NCI-H1105 treated with DMSO at 0.1 percent for 48 hours (cell line): ENCODE measurements around the gene DEDD2.

ENCODE experiments used
- DNase-seq: peaks from one replicate; lab custom pipeline; 2025; lab: John Stamatoyannopoulos, UW

DEDD2 gene

DNA sequence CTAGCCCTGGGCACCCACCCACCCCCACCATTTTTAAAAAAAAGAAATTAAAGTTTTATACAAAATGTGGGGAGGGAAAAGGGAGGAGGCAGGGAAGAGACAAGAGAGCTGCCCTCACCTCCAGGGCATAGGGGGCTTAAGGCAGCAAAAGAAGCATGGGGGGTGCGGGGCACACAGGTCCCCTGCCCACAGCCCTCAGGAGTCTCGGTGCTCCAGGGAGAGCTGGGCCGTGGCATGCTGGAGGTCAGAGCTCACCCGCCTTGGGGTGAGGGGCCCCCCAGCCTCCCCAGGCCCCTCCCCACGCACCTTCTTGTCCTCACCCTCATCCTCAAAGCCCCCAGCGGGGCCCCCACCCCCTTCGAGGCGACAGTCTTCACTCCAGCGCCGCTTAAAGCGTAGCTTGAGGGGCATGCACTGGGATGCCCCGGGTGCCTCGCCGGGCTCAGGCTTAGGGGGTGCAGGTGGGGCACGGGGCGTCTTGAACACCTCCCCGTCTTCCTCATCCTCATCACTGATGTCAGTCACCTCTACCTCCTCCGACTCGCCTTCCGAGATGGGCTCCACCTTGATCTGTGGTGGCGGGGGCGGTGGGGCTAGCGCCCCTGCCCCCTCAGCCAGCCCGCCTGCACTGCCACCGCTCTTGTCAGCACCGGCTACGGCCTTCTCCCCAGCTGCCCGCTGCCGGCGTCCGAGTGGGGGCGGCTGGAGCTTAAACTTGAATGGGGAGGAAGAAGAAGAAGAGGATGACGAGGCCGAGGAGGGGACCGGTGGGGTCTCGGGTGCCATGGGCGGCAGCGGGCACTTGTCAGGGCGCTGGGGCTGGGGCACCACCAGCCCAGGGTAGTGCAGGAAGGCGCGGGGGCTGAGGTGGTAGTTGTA is 31.0 kb upstream of the DEDD2 start:
- no peak for DNase-seq

DNA sequence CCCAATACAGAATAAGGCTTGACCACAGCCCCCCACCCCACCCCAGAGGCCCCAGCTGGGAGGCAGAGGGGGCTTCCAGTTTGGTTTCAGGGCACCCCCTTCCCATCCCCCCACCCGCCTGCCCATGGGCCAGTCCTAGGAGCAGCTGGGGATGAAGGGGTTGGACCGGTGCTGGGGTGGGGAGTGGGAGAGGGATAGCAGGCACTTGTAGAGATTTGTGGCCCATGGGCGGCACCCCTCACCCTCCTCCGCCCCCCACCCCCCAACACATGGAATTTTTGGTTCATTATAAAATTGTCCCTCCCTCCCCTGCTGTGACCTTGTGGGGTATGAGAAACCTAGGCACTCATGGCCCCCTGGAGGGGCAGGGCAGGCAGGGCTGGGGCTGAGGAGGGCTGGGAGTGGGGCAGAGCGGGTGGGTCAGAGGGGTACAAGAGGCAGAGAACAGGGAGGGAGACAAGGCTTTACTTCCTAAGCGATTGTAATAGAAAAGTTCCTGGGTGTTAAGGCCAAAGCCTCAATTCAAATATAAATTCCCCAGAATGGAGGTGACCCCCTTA is 30.2 kb upstream of the DEDD2 start:
- no peak for DNase-seq

GRCh38 chr19:42246922-42247639 is 29.6 kb upstream of the DEDD2 start:
- DNase-seq = no peak

- no peak for DNase-seq
Observed at GRCh38 chr19:42246143-42246921, 28.9 kb upstream of the DEDD2 start.

DNA sequence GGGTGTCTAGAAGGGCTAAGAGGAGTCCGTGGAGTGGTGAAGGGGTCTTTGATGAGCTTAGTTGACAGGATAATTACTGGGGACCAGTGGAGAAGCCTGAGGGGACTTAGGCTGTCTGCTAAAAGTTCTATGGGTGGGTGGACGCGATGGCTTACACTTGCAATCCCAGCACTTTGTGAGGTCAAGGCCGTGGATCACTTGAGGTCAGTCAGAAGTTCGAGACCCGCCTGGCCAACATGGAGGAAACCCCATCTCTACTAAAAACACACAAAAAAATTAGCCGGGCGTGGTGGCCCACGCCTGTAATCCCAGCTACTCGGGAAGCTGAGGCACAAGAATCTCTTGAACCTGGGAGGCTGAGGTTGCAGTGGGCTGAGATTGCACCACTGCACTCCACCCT is 27.8 kb upstream of the DEDD2 start:
- no peak for DNase-seq

- peak; percentile 96 for DNase-seq
Observed at GRCh38 chr19:42244347-42245220, 27.1 kb upstream of the DEDD2 start.

GRCh38 chr19:42242512-42243409 is 25.3 kb upstream of the DEDD2 start, which contains the start of gene GSK3A:
TSS of gene GSK3A (minus strand) at chr19:42242602. CDS start at chr19:42242465, 137 bp downstream.
- peak; percentile 100 for DNase-seq

DNA sequence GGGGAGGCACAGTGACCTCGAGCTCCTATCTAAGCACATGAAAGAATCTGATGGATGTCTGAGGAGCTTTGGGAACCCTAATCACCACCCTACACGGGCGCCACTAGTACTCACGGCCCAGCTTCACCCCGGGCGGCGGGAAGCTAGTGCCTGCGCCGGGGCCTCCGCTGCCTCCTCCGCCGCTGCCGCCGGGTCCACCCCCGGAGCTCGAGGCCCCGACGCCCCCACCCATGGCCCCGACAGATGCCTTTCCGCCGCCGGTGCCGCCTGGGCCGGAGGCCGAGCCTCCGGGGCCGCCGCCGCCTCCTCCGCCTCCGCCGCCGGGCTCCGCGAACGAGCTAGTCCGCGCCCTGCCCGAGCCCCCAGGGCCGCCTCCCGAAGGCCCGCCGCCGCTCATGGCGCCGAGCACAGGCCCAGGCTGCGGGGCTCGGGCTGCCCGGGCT is 24.6 kb upstream of the DEDD2 start:
- no peak for DNase-seq

DNA sequence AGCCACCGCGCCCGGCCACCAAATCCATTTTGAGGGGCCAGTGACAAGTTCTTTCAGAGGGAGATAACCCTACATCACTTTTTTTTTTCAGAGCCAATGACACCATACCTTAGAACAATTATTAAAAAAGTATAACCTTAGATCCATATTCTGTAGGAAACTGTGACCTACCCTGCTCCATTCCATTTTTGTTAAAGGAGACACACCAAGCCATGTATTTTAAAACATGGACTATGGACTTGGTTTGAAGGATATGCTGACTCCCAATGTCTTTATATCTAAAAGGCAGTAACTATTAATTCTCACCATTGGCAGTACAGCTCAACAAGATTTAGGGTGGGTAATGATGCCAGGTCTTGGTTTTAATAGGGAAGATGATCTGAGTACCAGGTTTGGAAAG is 23.8 kb upstream of the DEDD2 start:
- DNase-seq = no peak

- no peak for DNase-seq
Observed at GRCh38 chr19:42239544-42240220, 22.2 kb upstream of the DEDD2 start.

DNA sequence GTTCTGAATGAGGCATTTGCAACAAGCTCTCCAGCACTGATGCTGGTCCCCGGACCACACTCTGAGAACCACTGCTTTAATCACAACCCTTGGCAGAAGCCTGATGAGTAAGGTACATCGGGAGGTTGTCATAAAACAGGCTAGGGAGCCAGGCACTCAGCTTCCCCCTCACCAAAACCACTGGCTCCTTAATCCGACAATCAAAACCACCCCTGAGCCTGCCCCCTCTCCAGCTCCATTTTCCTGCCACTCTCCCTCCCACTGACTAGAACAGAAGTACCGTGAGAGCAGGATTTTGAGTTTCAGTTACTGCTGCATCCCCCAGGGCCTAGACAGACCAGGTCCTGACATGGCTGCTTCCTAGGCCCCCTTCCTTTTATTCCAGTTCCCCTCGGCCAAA is 17.7 kb upstream of the DEDD2 start:
- no peak for DNase-seq

- DNase-seq = no peak
Observed at GRCh38 chr19:42234364-42234763, 16.9 kb upstream of the DEDD2 start.

DNA sequence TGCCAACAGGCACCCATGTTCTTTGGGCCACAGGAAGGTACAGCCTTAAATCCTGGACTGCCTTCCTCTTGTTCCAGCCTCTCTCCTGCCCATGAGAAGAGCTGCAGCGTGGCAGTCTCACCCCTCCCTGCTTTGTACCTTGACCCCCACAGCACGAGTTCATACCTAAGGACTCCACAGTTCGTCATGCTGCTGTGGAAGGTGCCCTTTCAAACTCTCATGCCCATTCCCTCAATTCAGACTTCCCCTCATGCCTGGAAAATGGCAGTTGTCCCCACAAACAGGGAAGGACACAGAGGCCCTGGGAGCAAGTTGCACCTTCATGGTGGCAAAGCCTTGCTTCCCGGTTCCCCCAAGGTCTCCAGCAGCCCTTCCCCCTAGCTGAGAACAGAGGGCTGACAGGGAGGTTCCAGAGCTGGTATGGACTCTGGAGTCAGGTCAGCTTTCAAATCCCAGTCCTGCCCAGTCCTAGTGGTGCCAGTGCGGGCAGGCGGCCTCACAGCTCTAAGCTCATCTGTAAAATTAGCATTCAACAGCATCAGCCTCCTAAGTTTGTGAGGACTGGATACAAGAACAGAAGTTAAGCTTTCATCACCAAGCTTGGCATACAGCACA is 16.3 kb upstream of the DEDD2 start:
- DNase-seq = no peak

- no peak for DNase-seq
Observed at GRCh38 chr19:42233106-42233505, 15.6 kb upstream of the DEDD2 start.

GRCh38 chr19:42232435-42232834 is 15.0 kb upstream of the DEDD2 start:
- DNase-seq = no peak

DNA sequence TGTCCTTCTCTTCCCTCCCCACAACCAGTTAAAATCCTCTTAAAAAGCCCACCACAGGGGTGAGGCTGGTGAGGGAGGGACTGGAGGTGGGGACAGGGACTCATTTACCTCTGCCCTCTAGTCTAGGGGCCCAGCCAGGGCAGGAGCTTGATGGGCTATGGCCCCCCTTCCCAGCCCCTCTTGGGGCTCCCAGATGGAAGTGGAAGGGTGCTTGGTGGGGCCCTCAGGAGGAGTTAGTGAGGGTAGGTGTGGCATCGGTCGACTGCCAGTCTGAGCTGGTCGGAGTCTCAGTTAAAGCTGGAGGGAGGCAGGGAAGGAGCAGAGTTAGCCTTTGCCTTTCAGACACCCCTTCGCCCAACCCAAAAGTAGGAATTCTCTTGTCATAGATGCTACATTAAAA is 13.1 kb upstream of the DEDD2 start:
- no peak for DNase-seq

- no peak for DNase-seq
Observed at GRCh38 chr19:42229855-42230351, 12.4 kb upstream of the DEDD2 start.

- DNase-seq = no peak
Observed at GRCh38 chr19:42229301-42229854, 11.9 kb upstream of the DEDD2 start.
